Superior temporal gyrus (tissue), 1 donor: ENCODE measurements around the gene IHH.

ENCODE experiments used
- DNase-seq: peaks from one replicate; pipeline ENCODE4 v3.0.0-alpha.2; 2016; ENCODE audit errors: extremely low spot score

The IHH gene

GRCh38 chr2:219073413-219074129, 12.8 kb upstream of the IHH start:
- peak; percentile 57 for DNase-seq

- no peak for DNase-seq
Measured at GRCh38 chr2:219072741-219073250, 12.1 kb upstream of the IHH start.

GRCh38 chr2:219071131-219071816, 10.6 kb upstream of the IHH start:
- DNase-seq = no peak

- DNase-seq = no peak
Measured at GRCh38 chr2:219065484-219065883, 4.8 kb upstream of the IHH start.

- DNase-seq = no peak
Measured at GRCh38 chr2:219062081-219062480, 1.4 kb upstream of the IHH start.

GRCh38 chr2:219059725-219060682, 717 bp downstream of the IHH start:
- no peak for DNase-seq

- no peak for DNase-seq
Measured at GRCh38 chr2:219059375-219059724, 1.4 kb downstream of the IHH start.

GRCh38 chr2:219058541-219059374, 2.0 kb downstream of the IHH start:
- DNase-seq = no peak

GRCh38 chr2:219057709-219058540, 2.8 kb downstream of the IHH start:
- DNase-seq = peak; percentile 75

GRCh38 chr2:219056896-219057708, 3.6 kb downstream of the IHH start:
- DNase-seq = no peak

GRCh38 chr2:219056176-219056895, 4.4 kb downstream of the IHH start:
- DNase-seq = no peak

- DNase-seq = no peak
Measured at GRCh38 chr2:219054956-219055903, 5.5 kb downstream of the IHH start.

GRCh38 chr2:219049282-219049681, 11.4 kb downstream of the IHH start:
- DNase-seq = no peak

- DNase-seq = no peak
Measured at GRCh38 chr2:219045937-219046550, 14.7 kb downstream of the IHH start.

GRCh38 chr2:219042750-219043149, 18.0 kb downstream of the IHH start:
- DNase-seq = no peak

GRCh38 chr2:219042157-219042556, 18.6 kb downstream of the IHH start:
- DNase-seq = no peak

- peak; percentile 77 for DNase-seq
Measured at GRCh38 chr2:219041252-219041651, 19.5 kb downstream of the IHH start, which contains the start of gene CFAP65. CFAP65 (minus strand) TSS chr2:219041516; CDS start chr2:219039048, 2,468 bp downstream.
